Central memory CD8-positive, alpha-beta T cell (primary cell): ENCODE data around the gene CNOT6L.

ENCODE experiments used
- ATAC-seq: fragments of 150-1000 bp; cut with Tn5 transposase; replicated peaks from 2 replicates; pipeline ENCODE4 v1.10.0; 2022; ENCODE audit warnings: mild to moderate bottlenecking, moderate FRiP score, moderate number of reproducible peaks; ENCODE audit not compliant: poor library complexity, severe bottlenecking; ENCODE audit errors: extremely low read depth
- DNase-seq, 2 donors: peaks; one replicate each; pipeline ENCODE4 v3.0.0; 2021; ENCODE audit warnings: low spot score in 2 of 2
- H3K27ac Mint-ChIP-seq: one replicate; pipeline ENCODE4 v1.8.0; 2022; ENCODE audit warnings: low read depth, mild to moderate bottlenecking, moderate library complexity, mixed read lengths
- H3K27me3 Mint-ChIP-seq: one replicate; pipeline ENCODE4 v1.8.0; 2022; ENCODE audit warnings: mixed read lengths
- H3K36me3 Mint-ChIP-seq: one replicate; pipeline ENCODE4 v1.8.0; 2022; ENCODE audit warnings: mild to moderate bottlenecking, moderate library complexity, mixed read lengths; ENCODE audit not compliant: insufficient read depth
- H3K4me1 Mint-ChIP-seq: one replicate; pipeline ENCODE4 v1.8.0; 2022; ENCODE audit warnings: mixed read lengths
- H3K4me3 Mint-ChIP-seq: one replicate; pipeline ENCODE4 v1.8.0; 2022; ENCODE audit warnings: mild to moderate bottlenecking, moderate library complexity, mixed read lengths
- H3K9me3 Mint-ChIP-seq: one replicate; pipeline ENCODE4 v1.8.0; 2022; ENCODE audit warnings: mixed read lengths

Gene CNOT6L

DNA sequence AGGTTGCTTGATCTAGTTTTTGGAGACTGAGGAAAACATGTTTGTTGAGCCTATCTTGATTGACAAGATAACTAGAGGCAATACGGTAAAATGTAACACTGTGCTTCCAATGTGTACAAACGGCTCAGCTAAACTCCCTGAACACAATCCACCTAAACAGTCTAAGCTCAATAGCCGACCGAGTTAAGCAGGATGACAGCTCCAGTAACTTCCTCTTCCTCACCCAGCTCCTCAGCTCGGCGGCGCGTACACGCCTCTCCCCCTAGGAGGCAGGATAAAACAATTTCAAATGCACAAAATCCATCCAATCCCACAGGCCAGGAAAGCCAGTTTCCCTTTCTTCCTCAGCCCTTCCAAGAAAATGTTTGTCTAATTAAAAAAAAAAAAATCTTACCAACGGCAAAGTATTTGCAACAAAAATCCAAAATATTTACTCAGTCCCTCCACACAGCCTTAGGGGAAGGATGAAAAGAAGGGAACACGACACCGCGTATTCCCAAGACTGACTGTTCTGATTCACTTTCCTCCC, 1.0 kb downstream of the CNOT6L start:
- Mint-ChIP-seq H3K27ac (peak overlapping the region; percentile 98), H3K4me3 (peak overlapping the region; percentile 93), H3K9me3 (no peaks in the 10 kb centered on the region), H3K27me3 (no peaks in the 10 kb centered on the region), H3K4me1 (peaks cover 70% of the 10 kb centered on the region), H3K36me3 (peaks cover 49% of the 10 kb centered on the region)
- ATAC-seq, result no peak
- no peak for DNase-seq

DNA sequence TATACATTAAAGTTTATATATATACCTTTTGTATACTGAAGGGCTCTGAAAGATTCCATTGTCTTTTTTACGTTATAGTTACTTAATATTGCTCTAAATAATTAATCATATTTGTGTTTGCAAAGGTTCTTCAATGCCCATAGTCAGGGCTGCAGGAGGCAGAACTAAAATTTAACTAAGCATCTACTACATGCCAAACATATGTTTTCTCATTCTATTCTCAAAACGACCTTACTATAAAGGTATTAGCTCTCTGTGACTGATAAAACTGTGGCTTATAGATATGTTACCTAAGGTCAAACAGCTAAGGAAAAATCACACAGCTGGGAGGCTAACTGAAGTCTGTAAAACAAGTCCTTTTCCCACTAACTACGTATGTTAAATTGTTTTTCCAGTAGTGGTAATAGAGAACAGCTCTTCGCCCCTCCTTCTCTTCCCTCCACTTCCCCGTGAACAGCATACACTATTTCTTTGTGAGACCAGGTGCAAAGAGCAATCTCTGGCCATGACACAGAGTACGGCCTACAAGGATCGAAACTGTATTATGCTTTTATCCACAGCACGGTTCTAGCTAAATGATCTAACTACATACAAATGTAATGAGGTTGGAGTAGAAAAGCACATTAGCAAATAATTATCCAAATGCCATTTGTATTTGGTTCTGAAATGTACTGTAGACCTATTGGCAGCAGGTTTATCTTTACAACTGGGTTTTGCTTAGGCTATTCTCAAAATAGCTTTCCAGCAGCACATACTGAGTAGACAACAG, 1.7 kb downstream of the CNOT6L start:
- H3K4me1 Mint-ChIP-seq, result peaks cover 75% of the 10 kb centered on the region
- peak overlapping the region; percentile 98 for H3K27ac Mint-ChIP-seq
- no peaks in the 10 kb centered on the region for H3K27me3 Mint-ChIP-seq
- H3K4me3 Mint-ChIP-seq, result peak overlapping the region; percentile 93
- H3K36me3 Mint-ChIP-seq, result peaks cover 51% of the 10 kb centered on the region
- DNase-seq (no peak), ATAC-seq (no peak)
- H3K9me3 Mint-ChIP-seq, result no peaks in the 10 kb centered on the region

DNA sequence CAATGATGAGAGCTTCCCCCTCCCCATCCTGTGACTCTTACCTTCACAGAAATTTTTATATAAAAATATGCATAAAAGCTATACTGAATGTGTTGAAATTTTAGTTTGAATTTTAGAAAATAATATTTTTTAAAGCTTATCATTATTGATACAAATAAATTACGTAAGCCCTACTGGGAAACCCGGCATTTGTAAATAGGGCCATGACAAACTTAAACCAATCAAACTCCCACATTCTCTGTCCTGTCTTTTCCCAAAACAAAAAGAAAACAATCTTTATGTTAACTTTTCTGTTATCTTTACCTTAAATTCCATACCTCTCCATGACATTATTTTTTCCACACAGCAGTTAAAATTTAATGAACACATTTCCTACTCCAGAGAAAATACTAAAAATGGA, 2.6 kb downstream of the CNOT6L start:
- H3K27me3 Mint-ChIP-seq, result no peaks in the 10 kb centered on the region
- no peaks in the 10 kb centered on the region for H3K9me3 Mint-ChIP-seq
- peaks cover 70% of the 10 kb centered on the region for H3K4me1 Mint-ChIP-seq
- peaks cover 52% of the 10 kb centered on the region for H3K36me3 Mint-ChIP-seq
- DNase-seq, result no peak
- H3K4me3 Mint-ChIP-seq, result peak overlapping the region; percentile 93
- ATAC-seq, result no peak
- no peak overlapping the region for H3K27ac Mint-ChIP-seq

DNA sequence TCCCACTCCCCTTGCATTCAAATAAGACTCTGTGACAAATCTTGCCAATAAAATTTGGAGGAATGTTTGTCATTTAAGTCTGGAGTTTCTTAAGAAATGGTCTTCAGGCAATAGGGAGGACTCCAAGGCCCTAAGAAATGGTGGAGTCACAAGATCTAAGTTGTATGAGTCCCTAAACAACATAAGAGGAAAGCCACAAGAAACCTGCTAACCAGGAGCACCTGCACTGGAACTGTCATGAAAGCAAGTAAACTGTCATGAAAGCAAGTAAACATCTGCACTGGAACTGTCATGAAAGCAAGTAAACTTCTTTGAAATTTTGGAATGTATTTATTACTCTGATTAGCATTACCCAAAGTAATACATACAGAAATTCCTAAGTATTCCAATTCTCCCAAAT, 3.5 kb downstream of the CNOT6L start:
- peaks cover 51% of the 10 kb centered on the region for H3K36me3 Mint-ChIP-seq
- no peaks in the 10 kb centered on the region for H3K9me3 Mint-ChIP-seq
- DNase-seq (no peak), ATAC-seq (no peak)
- peak overlapping the region; percentile 63 for H3K4me3 Mint-ChIP-seq
- H3K27ac Mint-ChIP-seq, result no peak overlapping the region
- no peaks in the 10 kb centered on the region for H3K27me3 Mint-ChIP-seq
- peaks cover 69% of the 10 kb centered on the region for H3K4me1 Mint-ChIP-seq

DNA sequence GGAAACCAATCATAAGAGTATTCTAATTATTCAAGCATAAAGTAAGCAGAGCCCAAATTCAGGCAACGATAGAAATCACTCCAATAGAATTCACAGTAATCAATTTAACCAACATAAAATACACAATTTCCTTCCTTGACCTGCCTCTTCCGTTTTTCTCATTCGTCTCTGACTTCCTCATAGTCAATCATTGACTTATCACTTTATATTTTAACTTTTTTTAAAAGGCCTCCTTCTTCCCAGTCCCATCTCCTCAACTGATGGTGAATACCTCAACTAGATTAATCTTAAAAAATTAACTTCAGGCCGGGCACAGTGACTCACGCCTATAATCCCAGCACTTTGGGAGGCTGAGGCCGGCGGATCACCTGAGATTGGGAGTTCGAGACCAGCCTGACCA, 13.3 kb downstream of the CNOT6L start:
- H3K4me1 Mint-ChIP-seq, result peaks cover 78% of the 10 kb centered on the region
- ATAC-seq, result no peak
- H3K27ac Mint-ChIP-seq, result peak overlapping the region; percentile 47
- no peak for DNase-seq
- H3K4me3 Mint-ChIP-seq, result peak overlapping the region; percentile 40
- no peaks in the 10 kb centered on the region for H3K9me3 Mint-ChIP-seq
- no peaks in the 10 kb centered on the region for H3K27me3 Mint-ChIP-seq
- H3K36me3 Mint-ChIP-seq, result peaks cover 49% of the 10 kb centered on the region

DNA sequence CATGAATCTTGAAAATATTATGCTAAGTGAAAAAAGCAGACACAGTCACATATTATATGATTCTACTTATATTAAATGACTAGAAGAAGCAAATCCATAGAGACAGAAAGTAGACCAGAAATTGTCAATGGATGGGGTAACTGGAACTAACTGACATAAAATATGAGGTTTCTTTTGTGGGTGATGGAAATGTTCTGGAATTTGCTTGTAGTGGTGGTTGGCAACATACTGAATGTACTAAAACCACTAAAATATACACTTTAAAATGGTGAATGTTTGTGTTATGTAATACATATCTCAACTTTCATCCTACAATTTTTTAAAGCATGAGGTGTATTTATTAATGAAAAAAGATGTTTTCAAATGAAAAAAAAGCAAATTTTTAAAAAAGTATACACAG, 14.7 kb downstream of the CNOT6L start:
- Mint-ChIP-seq H3K27me3 (no peaks in the 10 kb centered on the region), H3K27ac (peak overlapping the region; percentile 81), H3K4me3 (no peak overlapping the region), H3K9me3 (no peaks in the 10 kb centered on the region), H3K4me1 (peaks cover 78% of the 10 kb centered on the region), H3K36me3 (peaks cover 45% of the 10 kb centered on the region)
- DNase-seq, result no peak
- no peak for ATAC-seq

DNA sequence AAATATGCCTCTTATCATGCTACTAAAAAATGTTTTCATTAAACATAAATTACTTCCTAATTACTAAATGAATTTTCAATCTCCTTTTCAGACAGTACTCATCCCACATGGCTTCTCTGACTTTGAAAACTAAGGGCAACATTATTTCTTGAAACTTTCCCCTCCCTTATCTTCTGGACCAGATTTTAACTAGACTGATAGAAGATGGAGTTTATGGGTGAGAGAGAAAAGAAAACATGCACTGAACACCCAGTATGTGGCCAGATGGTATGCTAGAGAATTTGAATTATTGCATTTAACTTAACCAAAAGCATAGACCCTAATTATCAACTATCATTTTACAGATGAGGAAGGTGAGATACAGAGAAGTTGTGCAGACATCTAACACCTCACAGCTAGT, 16.8 kb downstream of the CNOT6L start:
- peaks cover 82% of the 10 kb centered on the region for H3K4me1 Mint-ChIP-seq
- DNase-seq, result no peak
- ATAC-seq, result no peak
- H3K4me3 Mint-ChIP-seq, result peak overlapping the region; percentile 38
- H3K36me3 Mint-ChIP-seq, result peaks cover 42% of the 10 kb centered on the region
- H3K27me3 Mint-ChIP-seq, result no peaks in the 10 kb centered on the region
- no peaks in the 10 kb centered on the region for H3K9me3 Mint-ChIP-seq
- H3K27ac Mint-ChIP-seq, result peak overlapping the region; percentile 51

DNA sequence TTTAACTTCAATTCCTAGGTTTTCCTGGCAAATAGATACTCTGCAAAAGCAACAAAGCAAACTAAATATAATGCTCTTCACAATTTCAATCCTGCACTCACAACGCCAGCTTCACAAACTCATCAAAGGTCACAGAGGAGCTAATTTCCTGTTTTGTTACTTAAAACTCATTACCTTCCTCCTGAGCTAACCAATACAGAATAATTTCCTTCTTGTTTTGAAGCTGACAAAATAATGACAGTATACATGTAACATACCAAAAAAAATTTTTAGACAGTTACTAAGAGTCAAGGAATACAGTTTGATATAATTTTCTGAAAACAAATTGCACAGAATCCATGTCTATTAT, 17.9 kb downstream of the CNOT6L start:
- peaks cover 37% of the 10 kb centered on the region for H3K36me3 Mint-ChIP-seq
- H3K4me1 Mint-ChIP-seq, result peaks cover 80% of the 10 kb centered on the region
- H3K27me3 Mint-ChIP-seq, result no peaks in the 10 kb centered on the region
- H3K27ac Mint-ChIP-seq, result peak overlapping the region; percentile 82
- ATAC-seq, result peak; percentile 61
- no peaks in the 10 kb centered on the region for H3K9me3 Mint-ChIP-seq
- DNase-seq, result no peak
- H3K4me3 Mint-ChIP-seq, result peak overlapping the region; percentile 59

DNA sequence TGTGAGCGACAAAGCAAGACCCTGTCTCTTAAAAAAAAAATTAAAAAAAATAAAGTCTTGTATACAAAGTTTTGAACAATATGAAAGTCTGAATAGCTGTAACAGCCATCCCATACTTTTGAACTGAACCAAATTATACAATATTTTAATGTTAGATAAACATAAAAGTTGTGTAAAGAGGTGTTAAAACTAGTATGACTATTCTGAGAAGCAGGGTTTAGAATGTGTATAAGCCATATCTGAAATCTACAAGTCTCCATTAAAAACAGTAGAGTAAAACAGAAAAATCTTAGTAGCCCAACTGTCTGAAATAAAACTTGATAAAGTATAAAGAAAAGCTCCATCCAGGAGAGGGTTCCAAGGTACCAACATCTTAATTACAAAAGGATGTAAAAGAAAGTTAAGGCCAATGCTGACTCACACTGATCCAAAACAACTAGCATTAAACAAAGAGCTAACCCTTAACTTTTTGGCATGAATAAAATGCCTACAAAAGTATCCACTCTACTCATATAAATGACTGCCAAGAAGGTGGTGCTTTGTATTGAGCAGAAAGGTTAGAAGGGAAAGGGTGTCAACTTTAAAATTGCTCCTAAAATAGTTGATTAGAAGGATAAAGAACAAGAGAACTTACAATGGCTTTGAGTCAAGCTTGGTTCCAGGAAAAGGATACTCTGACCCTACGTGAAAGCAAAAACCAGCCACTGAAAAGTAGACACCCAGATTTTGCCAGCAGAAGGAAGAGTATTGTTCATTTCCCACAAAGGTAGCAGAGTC, 18.5 kb downstream of the CNOT6L start:
- Mint-ChIP-seq H3K27me3 (no peaks in the 10 kb centered on the region), H3K36me3 (peaks cover 39% of the 10 kb centered on the region), H3K4me1 (peaks cover 78% of the 10 kb centered on the region), H3K4me3 (peak overlapping the region; percentile 59), H3K9me3 (peaks cover under 1% of the 10 kb centered on the region), H3K27ac (peak overlapping the region; percentile 82)
- no peak for ATAC-seq
- DNase-seq, result no peak

DNA sequence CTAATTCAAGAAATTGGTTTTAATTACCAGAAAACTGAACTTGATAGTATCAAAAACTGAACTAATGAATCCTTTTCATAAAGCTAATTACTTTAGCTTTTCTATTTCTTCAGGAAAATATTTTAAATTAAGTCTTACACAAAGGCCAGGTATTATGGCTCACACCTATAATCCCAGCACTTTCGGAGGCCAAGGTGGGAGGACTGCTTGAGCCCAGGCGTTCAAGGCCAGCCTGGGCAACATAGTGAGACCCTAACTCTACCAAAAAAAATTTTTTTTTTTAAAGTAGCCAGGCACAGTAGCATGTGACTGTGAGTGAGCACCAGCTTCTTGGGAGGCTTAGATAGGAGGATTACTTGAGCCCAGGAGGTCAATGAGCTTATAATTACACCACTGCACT, 19.1 kb downstream of the CNOT6L start:
- H3K27ac Mint-ChIP-seq, result peak overlapping the region; percentile 82
- ATAC-seq, result no peak
- peaks cover 5% of the 10 kb centered on the region for H3K9me3 Mint-ChIP-seq
- peaks cover 78% of the 10 kb centered on the region for H3K4me1 Mint-ChIP-seq
- H3K27me3 Mint-ChIP-seq, result no peaks in the 10 kb centered on the region
- DNase-seq, result no peak
- H3K4me3 Mint-ChIP-seq, result no peak overlapping the region
- peaks cover 39% of the 10 kb centered on the region for H3K36me3 Mint-ChIP-seq

DNA sequence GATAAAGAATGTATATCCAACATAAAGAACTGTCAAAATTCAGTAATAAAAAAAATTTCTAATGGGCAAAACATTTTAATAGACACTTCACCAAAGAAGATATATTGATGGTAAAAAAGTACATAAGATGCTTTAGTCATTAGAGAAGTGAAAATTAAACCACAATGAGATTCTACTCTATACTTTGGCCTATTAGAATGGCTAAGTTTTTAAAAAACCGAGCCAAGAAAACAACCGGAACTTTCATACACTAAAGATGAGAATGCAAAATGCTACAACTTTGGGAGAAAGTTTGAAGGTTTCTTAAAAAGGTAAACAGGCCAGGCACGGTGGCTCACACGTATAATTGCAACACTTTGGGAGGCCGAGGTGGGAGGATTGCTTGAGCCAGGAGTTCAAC, 20.8 kb downstream of the CNOT6L start:
- H3K4me1 Mint-ChIP-seq, result peaks cover 72% of the 10 kb centered on the region
- ATAC-seq (no peak), DNase-seq (no peak)
- H3K4me3 Mint-ChIP-seq, result peak overlapping the region; percentile 59
- peaks cover 33% of the 10 kb centered on the region for H3K36me3 Mint-ChIP-seq
- no peaks in the 10 kb centered on the region for H3K27me3 Mint-ChIP-seq
- H3K9me3 Mint-ChIP-seq, result peaks cover 5% of the 10 kb centered on the region
- H3K27ac Mint-ChIP-seq, result peak overlapping the region; percentile 82

DNA sequence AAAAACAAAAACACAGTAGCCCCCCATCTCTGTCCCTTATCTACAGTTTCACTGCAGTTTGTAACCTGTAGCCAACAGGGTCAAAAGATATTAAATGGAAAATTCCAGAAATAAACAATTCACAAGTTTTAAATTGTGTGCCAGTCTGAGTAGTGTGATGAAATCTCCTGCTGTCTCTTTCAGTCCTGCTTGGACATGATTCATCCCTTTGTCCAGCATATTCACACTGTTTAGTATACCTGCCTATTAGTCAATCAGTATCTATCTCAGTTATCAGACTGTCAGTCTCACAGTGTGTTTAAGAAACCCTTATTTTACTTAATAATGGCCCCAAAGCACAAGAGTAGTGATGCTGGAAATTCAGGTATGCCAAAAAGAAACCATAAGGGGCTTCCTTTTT, 21.9 kb downstream of the CNOT6L start:
- Mint-ChIP-seq H3K4me3 (peak overlapping the region; percentile 50), H3K4me1 (peaks cover 71% of the 10 kb centered on the region), H3K27ac (peak overlapping the region; percentile 82), H3K9me3 (peaks cover 5% of the 10 kb centered on the region), H3K27me3 (no peaks in the 10 kb centered on the region), H3K36me3 (peaks cover 30% of the 10 kb centered on the region)
- DNase-seq (no peak), ATAC-seq (no peak)

DNA sequence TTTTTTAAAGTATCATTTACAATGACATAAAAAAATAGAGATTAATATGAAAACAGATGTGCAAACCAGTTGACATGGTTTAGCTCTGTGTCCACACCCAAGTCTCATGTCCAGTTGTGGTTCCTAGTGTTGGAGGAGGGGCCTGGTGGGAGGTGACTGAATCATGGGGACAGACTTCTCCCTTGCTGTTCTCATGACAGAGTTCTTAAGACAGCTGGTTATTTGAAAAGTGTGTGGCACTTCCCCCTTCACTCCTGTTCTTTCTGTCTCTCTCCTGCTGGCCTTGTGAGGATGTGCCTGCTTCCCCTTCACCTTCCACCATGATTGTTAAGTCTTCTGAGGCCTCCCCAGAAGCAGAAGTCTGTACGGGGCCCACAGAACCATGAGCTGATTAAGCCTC, 23.8 kb downstream of the CNOT6L start:
- peak overlapping the region; percentile 79 for H3K27ac Mint-ChIP-seq
- H3K36me3 Mint-ChIP-seq, result peaks cover 31% of the 10 kb centered on the region
- H3K4me3 Mint-ChIP-seq, result peak overlapping the region; percentile 8
- H3K4me1 Mint-ChIP-seq, result peaks cover 66% of the 10 kb centered on the region
- DNase-seq (no peak), ATAC-seq (no peak)
- peaks cover 5% of the 10 kb centered on the region for H3K9me3 Mint-ChIP-seq
- H3K27me3 Mint-ChIP-seq, result no peaks in the 10 kb centered on the region
